CD4-positive, alpha-beta T cell (primary cell): Measurements from ENCODE around the gene NUP42. TPM values are rescaled to one million over a fixed set of nuclear protein-coding genes. Genes with fewer than 3 reads are reported as not detected.

Source experiments
- ATAC-seq: fragments of 200-7000 bp; cut with Tn5 transposase; one replicate; pipeline ENCODE4 v1.10.0; 2022; ENCODE audit warnings: mild to moderate bottlenecking; ENCODE audit not compliant: poor library complexity
- CTCF ChIA-PET: fragments of 350-600 bp; sonication (Branson Sonifier 250); formaldehyde crosslinking; loops from one replicate; lab custom pipeline; 2021; ENCODE audit warnings: antibody characterized with exemption, inconsistent platforms; lab: Charles Lee
- POLR2A ChIA-PET: fragments of 350-600 bp; sonication (Branson Sonifier 250); formaldehyde crosslinking; loops from one replicate; lab custom pipeline; 2021; ENCODE audit warnings: antibody characterized with exemption, inconsistent platforms; lab: Charles Lee
- DNase-seq, 14 experiments: peaks; one replicate each; pipeline ENCODE4 v3.0.0-alpha.2; 2013 to 2020; ENCODE audit warnings: mixed read lengths in 2 of 14
- H3K27ac ChIP-seq, 2 donors: one replicate each; pipeline versions ENCODE4 v1.5.1 to v1.7.0; 2013; ENCODE audit warnings: low read length in 2 of 2, low read depth in 1 of 2, mild to moderate bottlenecking in 1 of 2
- H3K27me3 ChIP-seq, 2 experiments: 1 replicate in 1 of 2; 2 replicates in 1 of 2; pipeline versions ENCODE4 v1.6.1 to v1.7.0; 2013; ENCODE audit warnings: low read length in 2 of 2, control low read depth in 1 of 2, mild to moderate bottlenecking in 1 of 2, moderate library complexity in 1 of 2; ENCODE audit not compliant: insufficient read depth in 2 of 2, control insufficient read depth in 1 of 2
- H3K36me3 ChIP-seq: one replicate; pipeline ENCODE4 v1.6.1; 2013; ENCODE audit warnings: low read length, control low read depth; ENCODE audit not compliant: insufficient read depth
- H3K4me1 ChIP-seq: one replicate; pipeline ENCODE4 v1.6.1; 2013; ENCODE audit warnings: low read length, control low read depth; ENCODE audit not compliant: insufficient read depth
- H3K4me3 ChIP-seq: one replicate; pipeline ENCODE4 v1.5.1; 2013; ENCODE audit warnings: mild to moderate bottlenecking, low read length, moderate library complexity
- H3K9me3 ChIP-seq, 2 experiments: 1 replicate in 1 of 2; 2 replicates in 1 of 2; pipeline versions ENCODE4 v1.6.1 to v1.7.0; 2013; ENCODE audit warnings: low read length in 2 of 2, mild to moderate bottlenecking in 2 of 2, control low read depth in 1 of 2, moderate library complexity in 1 of 2; ENCODE audit not compliant: control insufficient read depth in 1 of 2, insufficient read depth in 1 of 2
- H3K27ac Mint-ChIP-seq: one replicate; pipeline ENCODE4 v1.8.0; 2020; ENCODE audit warnings: mixed read lengths
- H3K27me3 Mint-ChIP-seq: one replicate; pipeline ENCODE4 v1.8.0; 2021; ENCODE audit warnings: mixed read lengths
- H3K36me3 Mint-ChIP-seq: one replicate; pipeline ENCODE4 v1.8.0; 2021; ENCODE audit warnings: low read depth, mixed read lengths
- H3K4me1 Mint-ChIP-seq: one replicate; pipeline ENCODE4 v1.8.0; 2021; ENCODE audit warnings: low read depth, mixed read lengths
- H3K4me3 Mint-ChIP-seq: one replicate; pipeline ENCODE4 v1.8.0; 2020; ENCODE audit warnings: mild to moderate bottlenecking, mixed read lengths
- H3K9me3 Mint-ChIP-seq: one replicate; pipeline ENCODE4 v1.8.0; 2020; ENCODE audit warnings: mixed read lengths
- intact Hi-C, 2 experiments: fragments of 100-400 bp; cut with DNase I in 1 of 2; cut with micrococcal nuclease in 1 of 2; formaldehyde crosslinking; loops; one replicate each; pipeline versions ENCODE4 v1.15.1 to v1.9.0; 2023 to 2025; cut with DNase I, micrococcal nuclease
- total RNA-seq, 174 experiments: library from RNA in 2 of 174; stranded (reverse) in 2 of 174; gene quantifications; one replicate each; pipeline ENCODE4 v1.2.3 and lab custom pipeline; 2021 to 2026
- TF ChIP-seq, protein P1 (sequence below): fragments of 200-600 bp; IDR thresholded peaks from one replicate; pipeline ENCODE4 v1.8.0; 2022; ENCODE audit warnings: antibody characterized with exemption, mild to moderate bottlenecking

Gene NUP42
- total RNA-seq, 2 experiments from 2014 or later = 19.4 to 20.1 TPM

DNA sequence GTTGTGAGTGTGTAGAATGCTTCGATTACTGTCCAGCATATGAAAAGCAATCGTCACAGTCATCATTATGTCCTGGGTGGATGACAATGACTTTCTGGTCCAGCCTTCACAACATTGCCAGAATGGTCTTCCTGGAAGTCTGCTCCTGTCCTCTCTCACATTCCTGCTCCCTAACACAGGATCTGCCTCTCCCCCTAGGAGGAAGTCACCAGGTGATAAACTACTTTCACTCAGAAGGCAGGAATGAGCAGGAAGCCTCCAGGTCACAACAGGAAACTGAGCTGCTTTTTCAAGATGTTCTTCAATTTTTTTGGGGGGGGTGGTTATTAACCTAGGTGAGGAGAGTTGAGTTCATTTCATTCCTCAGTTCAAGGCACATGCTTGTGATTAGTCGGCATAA lies 51.1 kb downstream of the NUP42 start:
- no peak overlapping the region for H3K27ac ChIP-seq
- H3K36me3 ChIP-seq = no peaks in the 10 kb centered on the region
- Mint-ChIP-seq H3K36me3 (no peaks in the 10 kb centered on the region), H3K4me3 (no peak overlapping the region), H3K27me3 (no peaks in the 10 kb centered on the region), H3K27ac (no peak overlapping the region), H3K9me3 (no peaks in the 10 kb centered on the region), H3K4me1 (no peaks in the 10 kb centered on the region)
- no peaks in the 10 kb centered on the region for H3K27me3 ChIP-seq
- intact Hi-C loops = no loop called here
- no peak for ATAC-seq
- TF ChIP-seq, protein P1, sequence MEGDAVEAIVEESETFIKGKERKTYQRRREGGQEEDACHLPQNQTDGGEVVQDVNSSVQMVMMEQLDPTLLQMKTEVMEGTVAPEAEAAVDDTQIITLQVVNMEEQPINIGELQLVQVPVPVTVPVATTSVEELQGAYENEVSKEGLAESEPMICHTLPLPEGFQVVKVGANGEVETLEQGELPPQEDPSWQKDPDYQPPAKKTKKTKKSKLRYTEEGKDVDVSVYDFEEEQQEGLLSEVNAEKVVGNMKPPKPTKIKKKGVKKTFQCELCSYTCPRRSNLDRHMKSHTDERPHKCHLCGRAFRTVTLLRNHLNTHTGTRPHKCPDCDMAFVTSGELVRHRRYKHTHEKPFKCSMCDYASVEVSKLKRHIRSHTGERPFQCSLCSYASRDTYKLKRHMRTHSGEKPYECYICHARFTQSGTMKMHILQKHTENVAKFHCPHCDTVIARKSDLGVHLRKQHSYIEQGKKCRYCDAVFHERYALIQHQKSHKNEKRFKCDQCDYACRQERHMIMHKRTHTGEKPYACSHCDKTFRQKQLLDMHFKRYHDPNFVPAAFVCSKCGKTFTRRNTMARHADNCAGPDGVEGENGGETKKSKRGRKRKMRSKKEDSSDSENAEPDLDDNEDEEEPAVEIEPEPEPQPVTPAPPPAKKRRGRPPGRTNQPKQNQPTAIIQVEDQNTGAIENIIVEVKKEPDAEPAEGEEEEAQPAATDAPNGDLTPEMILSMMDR = no peak
- CTCF ChIA-PET = no interaction called here
- POLR2A ChIA-PET = no interaction called here
- H3K4me1 ChIP-seq = peaks cover 3% of the 10 kb centered on the region
- no peak overlapping the region for H3K4me3 ChIP-seq
- DNase-seq = no peak
- H3K9me3 ChIP-seq = no peaks in the 10 kb centered on the region

DNA sequence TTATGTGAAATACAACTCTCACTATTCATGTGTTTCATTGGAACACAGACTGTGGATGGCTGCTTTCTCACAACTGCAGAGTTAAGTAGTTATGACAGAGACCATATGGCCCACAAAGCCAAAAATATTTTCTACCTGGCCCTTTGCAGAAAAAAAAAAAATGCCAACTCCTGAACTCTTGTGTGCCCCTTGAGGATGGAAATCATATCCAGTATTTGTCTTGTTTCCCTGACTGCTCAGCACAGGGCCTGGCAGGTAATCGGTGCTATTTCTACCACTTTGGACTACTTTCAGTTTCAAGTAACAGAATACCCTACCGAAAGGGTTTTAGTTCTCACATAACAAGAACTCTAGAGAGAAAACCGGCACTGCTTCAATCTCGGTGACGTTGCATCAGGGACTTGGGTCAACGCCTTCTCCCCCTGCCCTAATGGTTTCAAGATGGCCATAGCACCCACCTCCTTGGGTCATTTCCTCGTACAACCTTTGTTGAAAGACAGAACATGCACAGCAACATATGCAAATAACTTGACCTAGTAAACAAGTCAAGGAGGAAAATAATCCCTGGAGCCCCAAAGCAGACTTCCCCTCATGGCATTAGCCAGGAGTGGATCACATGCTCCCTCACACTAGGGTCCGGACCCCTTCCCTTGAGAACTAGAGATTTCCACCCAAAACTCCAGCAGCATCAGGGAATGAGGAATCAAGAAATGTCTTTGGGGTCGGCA lies 52.9 kb downstream of the NUP42 start:
- no peak for ATAC-seq
- ChIA-PET CTCF (no interaction called here), POLR2A (no interaction called here)
- no peak overlapping the region for H3K4me3 ChIP-seq
- no peaks in the 10 kb centered on the region for H3K27me3 Mint-ChIP-seq
- H3K4me1 ChIP-seq = peaks cover 3% of the 10 kb centered on the region
- H3K9me3 ChIP-seq = no peaks in the 10 kb centered on the region
- TF ChIP-seq, protein P1 = no peak
- H3K4me1 Mint-ChIP-seq = no peaks in the 10 kb centered on the region
- no peak overlapping the region for H3K4me3 Mint-ChIP-seq
- no peaks in the 10 kb centered on the region for H3K36me3 ChIP-seq
- H3K36me3 Mint-ChIP-seq = no peaks in the 10 kb centered on the region
- H3K27ac ChIP-seq = no peak overlapping the region
- no peaks in the 10 kb centered on the region for H3K9me3 Mint-ChIP-seq
- DNase-seq = peak in 1 of 14 experiments; percentile 9
- H3K27ac Mint-ChIP-seq = no peak overlapping the region
- H3K27me3 ChIP-seq = no peaks in the 10 kb centered on the region
- intact Hi-C loops = no loop called here

DNA sequence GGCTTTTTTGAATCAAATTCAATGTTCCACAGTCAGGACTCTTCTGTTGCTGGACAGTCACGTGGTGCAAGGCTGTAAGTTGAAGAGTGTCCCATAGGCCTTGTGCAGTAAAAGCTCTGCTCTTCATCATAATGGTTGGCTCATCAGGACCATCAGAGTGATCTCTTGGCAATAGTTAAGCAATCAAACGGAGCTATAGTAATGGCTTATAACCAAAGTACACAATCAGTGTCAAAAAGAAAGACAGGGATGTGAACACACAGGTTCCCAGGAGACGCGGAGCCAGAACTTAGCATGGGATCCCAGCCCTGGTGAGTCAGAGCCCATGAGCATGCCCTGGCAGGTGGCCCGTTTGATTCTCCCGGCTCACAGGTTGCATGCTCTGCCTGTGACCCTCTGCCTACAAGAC lies 54.0 kb downstream of the NUP42 start:
- Histone ChIP-seq H3K27me3 (no peaks in the 10 kb centered on the region), H3K27ac (no peak overlapping the region), H3K36me3 (no peaks in the 10 kb centered on the region), H3K4me3 (no peak overlapping the region), H3K9me3 (no peaks in the 10 kb centered on the region), H3K4me1 (peaks cover 3% of the 10 kb centered on the region)
- no peaks in the 10 kb centered on the region for H3K9me3 Mint-ChIP-seq
- no peak overlapping the region for H3K27ac Mint-ChIP-seq
- DNase-seq (no peak), ATAC-seq (no peak)
- no peaks in the 10 kb centered on the region for H3K4me1 Mint-ChIP-seq
- intact Hi-C loops = no loop called here
- H3K27me3 Mint-ChIP-seq = no peaks in the 10 kb centered on the region
- TF ChIP-seq, protein P1 = no peak
- CTCF ChIA-PET = no interaction called here
- H3K4me3 Mint-ChIP-seq = no peak overlapping the region
- no peaks in the 10 kb centered on the region for H3K36me3 Mint-ChIP-seq
- POLR2A ChIA-PET = no interaction called here
